H54 (cell line): ENCODE measurements around the gene APOL2.
"Not testable (repeated sequence)": the region's sequence is repeated elsewhere in the genome, so short reads cannot be mapped to it uniquely, and the experiment has no call there.

Source experiments
- DNase-seq: peaks from one replicate; pipeline ENCODE4 v3.0.0; 2011; ENCODE audit warnings: low spot score, mixed read lengths; ENCODE audit not compliant: insufficient read length
- FAIRE-seq: peaks from 3 replicates; lab custom pipeline; 2011; peaks lifted over from hg19 to GRCh38; lab: Jason Lieb, UNC
- POLR2A ChIP-seq: IDR thresholded peaks from 2 replicates; pipeline ENCODE4 v1.6.1; 2011; ENCODE audit warnings: low read depth, mild to moderate bottlenecking, low read length

APOL2 gene

DNA sequence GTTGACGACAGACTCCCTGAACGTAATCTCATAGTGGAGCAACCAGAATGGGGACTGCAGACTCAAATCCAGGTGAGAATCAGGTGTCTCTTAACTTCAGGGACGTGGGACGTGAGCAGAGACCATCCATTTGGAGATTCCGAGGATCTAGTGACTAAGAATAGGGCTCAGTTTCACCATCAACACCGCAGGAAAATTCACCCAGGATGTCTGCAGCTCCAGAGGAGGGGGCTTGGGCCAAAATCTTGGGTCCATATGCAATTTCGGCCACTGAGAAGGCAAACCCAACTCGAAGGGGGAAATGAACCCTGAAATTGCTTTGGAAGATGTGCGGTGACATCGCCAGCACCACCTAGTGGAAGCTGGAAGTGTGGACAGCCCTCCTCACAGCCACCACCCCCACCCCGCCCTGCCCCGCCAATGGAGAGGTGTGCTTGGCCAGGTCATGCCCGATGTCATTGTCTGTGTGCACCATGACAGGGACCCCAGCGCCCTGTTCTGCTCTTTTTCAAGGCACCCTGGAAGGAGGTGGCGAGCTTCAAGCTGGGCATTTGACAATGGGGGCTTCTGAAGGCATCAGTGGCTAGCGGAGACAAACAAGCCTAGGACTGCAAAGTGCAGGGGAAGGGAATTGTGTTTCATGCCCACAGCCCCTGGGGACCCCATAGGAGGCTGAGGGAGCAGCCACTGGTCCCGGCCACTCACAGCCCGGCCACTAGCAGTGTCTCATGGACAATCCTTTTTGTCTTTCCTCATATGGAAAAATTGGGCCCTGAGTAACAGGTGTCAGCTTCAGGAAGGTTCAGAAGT lies 38.4 kb upstream of the APOL2 start:
- FAIRE-seq (no peak), DNase-seq (no peak)
- no peak for TF ChIP-seq POLR2A

GRCh38 chr22:36274531-36274930 lies 35.2 kb upstream of the APOL2 start:
- FAIRE-seq (no peak), DNase-seq (no peak)
- TF ChIP-seq POLR2A: no peak

- DNase-seq, FAIRE-seq: not testable (repeated sequence)
Observed at GRCh38 chr22:36271951-36272350, 32.6 kb upstream of the APOL2 start.

- FAIRE-seq, DNase-seq: not testable (repeated sequence)
Observed at GRCh38 chr22:36271231-36271630, 31.9 kb upstream of the APOL2 start.

GRCh38 chr22:36267896-36268485 lies 28.7 kb upstream of the APOL2 start:
- no peak for TF ChIP-seq POLR2A
- DNase-seq (no peak), FAIRE-seq (no peak)

DNA sequence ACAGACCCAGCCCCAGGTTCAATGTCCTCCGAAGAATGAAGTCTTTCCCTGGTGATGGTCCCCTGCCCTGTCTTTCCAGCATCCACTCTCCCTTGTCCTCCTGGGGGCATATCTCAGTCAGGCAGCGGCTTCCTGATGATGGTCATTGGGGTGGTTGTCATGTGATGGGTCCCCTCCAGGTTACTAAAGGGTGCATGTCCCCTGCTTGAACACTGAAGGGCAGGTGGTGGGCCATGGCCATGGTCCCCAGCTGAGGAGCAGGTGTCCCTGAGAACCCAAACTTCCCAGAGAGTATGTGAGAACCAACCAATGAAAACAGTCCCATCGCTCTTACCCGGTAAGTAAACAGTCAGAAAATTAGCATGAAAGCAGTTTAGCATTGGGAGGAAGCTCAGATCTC lies 27.7 kb upstream of the APOL2 start:
- DNase-seq (no peak), FAIRE-seq (no peak)
- no peak for TF ChIP-seq POLR2A

GRCh38 chr22:36263886-36264664 lies 24.7 kb upstream of the APOL2 start:
- not testable (repeated sequence) for DNase-seq, FAIRE-seq

DNA sequence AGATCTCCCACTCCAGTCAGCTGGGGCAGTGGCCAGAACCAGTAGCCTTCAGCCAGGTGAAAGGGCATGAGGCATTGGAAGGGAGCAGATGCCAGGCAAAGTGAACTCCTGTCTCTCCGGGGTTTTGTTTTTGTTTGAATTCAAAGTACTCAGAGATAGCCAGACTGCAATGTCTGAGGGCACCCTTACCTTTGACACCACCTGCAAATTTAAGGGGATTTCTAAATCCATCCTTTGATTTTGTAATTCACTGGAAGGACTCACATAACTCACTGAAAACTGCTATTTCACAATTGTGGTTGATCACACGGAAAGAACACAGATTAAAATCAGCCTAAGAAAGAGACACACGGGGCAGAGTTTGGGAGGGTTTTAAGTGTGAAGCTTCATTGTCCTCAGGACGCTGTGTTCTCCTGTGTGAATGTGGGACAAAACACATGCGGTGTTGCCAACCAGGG lies 23.9 kb upstream of the APOL2 start:
- FAIRE-seq, DNase-seq: not testable (repeated sequence)

DNA sequence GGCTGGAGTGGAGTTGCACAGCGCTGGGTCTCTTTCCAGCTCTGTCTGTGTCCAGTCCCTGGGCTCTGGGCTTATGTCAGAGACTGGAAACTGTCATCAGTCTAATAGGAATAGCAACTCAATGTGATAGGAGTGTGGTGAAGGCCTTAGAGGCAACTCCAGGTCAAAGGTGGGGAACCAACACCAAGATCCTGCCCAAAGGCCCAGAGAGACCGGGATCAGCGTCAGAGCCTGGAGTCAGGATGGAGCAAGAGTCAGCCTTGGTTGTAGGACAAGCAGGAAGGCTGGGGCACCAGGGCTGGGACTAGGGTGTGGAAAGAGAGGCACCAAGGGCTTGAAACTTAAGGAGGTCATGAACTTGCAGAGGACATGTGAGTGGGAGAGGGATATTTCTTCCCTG lies 23.0 kb upstream of the APOL2 start:
- FAIRE-seq, DNase-seq: not testable (repeated sequence)

DNA sequence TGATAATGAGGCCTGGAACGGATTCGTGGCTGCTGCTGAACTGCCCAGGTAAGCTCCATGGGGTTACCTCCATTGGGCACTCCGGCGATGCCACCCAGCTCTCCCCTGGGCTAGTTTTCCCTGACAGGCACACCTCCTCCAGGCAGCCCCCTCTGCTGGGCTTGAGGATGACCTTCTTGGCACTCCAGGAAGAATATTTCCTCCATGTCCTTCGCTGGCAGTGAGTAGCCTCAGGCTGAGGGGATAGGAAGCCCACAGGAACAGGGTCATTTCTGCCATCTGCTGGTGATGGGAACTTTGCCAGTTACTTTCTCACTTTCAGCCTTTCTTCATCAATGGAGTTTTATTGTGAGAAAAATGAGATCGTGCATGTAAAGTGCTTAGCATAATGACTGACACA lies 22.3 kb upstream of the APOL2 start:
- not testable (repeated sequence) for FAIRE-seq, DNase-seq

DNA sequence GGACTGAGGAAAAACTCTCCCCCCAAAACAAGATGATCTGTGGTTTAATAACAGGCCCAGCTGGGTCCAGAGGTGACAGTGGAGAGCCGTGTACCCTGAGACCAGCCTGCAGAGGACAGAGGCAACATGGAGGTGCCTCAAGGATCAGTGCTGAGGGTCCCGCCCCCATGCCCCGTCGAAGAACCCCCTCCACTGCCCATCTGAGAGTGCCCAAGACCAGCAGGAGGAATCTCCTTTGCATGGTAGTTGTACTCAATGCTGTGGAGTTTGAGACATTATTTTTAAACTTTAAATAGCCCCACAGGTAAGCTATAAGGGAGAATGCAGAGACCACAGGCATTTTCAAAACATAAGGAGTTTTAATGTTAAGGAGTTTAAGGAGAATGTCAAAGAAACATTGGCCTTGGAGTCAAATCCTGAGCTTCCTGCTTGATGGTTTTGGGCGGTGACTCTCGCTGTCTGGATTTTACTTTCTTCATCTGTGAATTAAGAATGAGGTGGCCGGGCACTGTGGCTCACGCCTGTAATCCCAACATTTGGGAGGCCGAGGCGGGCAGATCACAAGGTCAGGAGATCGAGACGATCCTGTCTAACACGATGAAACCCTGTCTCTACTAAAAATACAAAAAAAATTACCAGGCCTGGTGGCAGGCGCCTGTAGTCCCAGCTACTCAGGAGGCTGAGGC lies 20.4 kb upstream of the APOL2 start:
- no peak for TF ChIP-seq POLR2A
- no peak for DNase-seq
- no peak for FAIRE-seq

DNA sequence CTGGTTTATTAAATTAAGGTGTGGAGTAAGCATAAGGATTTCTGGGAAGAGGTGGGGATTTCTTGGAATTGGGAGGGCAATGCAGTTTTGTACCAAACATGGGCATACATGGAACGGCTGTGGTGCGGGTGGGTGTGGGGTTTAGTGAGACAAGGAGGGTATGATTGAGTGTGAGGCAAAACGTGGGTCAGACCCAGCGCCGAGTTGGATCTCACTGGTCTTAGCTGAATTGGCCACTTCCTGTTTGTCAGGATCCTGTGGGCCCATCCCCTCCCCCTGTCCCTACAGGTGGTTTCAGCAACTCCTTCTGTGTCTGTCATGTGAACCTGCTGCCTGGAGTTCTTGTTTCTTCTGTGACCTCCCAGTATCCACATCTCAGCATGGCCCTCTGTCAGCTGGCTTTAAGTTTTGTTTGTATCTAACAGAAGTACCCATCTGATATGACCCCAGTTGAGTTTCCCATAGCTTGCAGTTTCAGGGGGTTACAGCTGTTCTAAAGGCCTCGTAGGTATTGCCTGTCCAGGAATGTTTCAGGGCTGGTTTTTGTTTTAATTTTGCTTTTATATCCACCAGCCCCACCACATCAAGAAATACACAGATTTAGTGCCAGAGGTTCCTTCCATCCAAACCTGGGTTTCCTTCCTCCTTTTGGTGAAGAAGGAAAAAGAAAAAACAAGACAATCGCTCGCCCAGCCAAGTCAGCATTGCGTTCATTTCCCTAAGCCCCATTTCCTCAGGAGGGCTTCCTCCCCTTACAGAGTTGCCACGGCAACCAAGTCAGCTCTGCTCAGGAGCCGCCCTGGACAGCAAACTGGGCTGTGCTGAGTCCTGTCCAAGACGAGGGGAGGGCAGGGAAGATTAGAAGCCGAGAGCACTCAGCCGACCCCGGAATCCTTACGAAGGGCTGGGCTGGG lies 19.6 kb upstream of the APOL2 start:
- DNase-seq (no peak), FAIRE-seq (no peak)
- TF ChIP-seq POLR2A: no peak
